Activated naive CD4-positive, alpha-beta T cell treated with anti-CD3 and anti-CD28 coated beads for 36 hours (primary cell): ENCODE measurements around the gene XRCC2. TPM values are rescaled to one million over a fixed set of nuclear protein-coding genes. Genes with fewer than 3 reads are reported as not detected.
"Not testable (repeated sequence)": the region's sequence is repeated elsewhere in the genome, so short reads cannot be mapped to it uniquely, and the experiment has no call there.

Source experiments
- CTCF ChIA-PET: fragments of 350-600 bp; sonication (Branson Sonifier 250); formaldehyde crosslinking; loops from one replicate; lab custom pipeline; 2021; ENCODE audit warnings: antibody characterized with exemption; lab: Charles Lee
- DNase-seq: peaks from one replicate; pipeline ENCODE4 v3.0.0-alpha.2; 2020
- H3K27ac Mint-ChIP-seq: one replicate; pipeline ENCODE4 v1.8.0; 2021; ENCODE audit warnings: mild to moderate bottlenecking, mixed read lengths
- H3K27me3 Mint-ChIP-seq: one replicate; pipeline ENCODE4 v1.8.0; 2021; ENCODE audit warnings: low read depth, mixed read lengths
- H3K36me3 Mint-ChIP-seq: one replicate; pipeline ENCODE4 v1.8.0; 2021; ENCODE audit warnings: low read depth, mixed read lengths
- H3K4me1 Mint-ChIP-seq: one replicate; pipeline ENCODE4 v1.8.0; 2021; ENCODE audit warnings: low read depth, mixed read lengths
- H3K4me3 Mint-ChIP-seq: one replicate; pipeline ENCODE4 v1.8.0; 2021; ENCODE audit warnings: mild to moderate bottlenecking, moderate library complexity, mixed read lengths
- H3K9me3 Mint-ChIP-seq: one replicate; pipeline ENCODE4 v1.8.0; 2021; ENCODE audit warnings: mixed read lengths
- intact Hi-C: fragments of 100-400 bp; cut with micrococcal nuclease; formaldehyde crosslinking; loops from one replicate; pipeline ENCODE4 v1.15.1; 2023
- total RNA-seq, 2 experiments: library from RNA; stranded (reverse); gene quantifications; one replicate each; pipeline ENCODE4 v1.2.3, GENCODE V29; 2021

The XRCC2 gene
- total RNA-seq: 10 to 100 TPM; 10.3 to 10.8 TPM

GRCh38 chr7:152675759-152676636 is at the start of gene XRCC2:
XRCC2 (minus strand) TSS chr7:152676141; CDS start chr7:152676079, 62 bp downstream.
- Mint-ChIP-seq H3K4me3 (peak within 1 kb of the TSS; percentile 96), H3K27me3 (no peaks in the 10 kb centered on the region), H3K27ac (peak within 1 kb of the TSS; percentile 93), H3K4me1 (peaks cover 11% of the 10 kb centered on the region), H3K9me3 (no peaks in the 10 kb centered on the region), H3K36me3 (peaks cover 17% of the 10 kb centered on the region)
- CTCF ChIA-PET: no interaction called here
- peak; percentile 93 for DNase-seq
- intact Hi-C loops: loop anchor here (1.0 to 10.0 kb wide), 8 partner anchors 83 to 801 kb away; partner anchors contain the start of genes ACTR3B, GALNT11, KMT2C and PRKAG2

- H3K4me1 Mint-ChIP-seq: no peaks in the 10 kb centered on the region
- no peaks in the 10 kb centered on the region for H3K36me3 Mint-ChIP-seq
- CTCF ChIA-PET: no interaction called here
- DNase-seq: no peak
- no peak overlapping the region for H3K4me3 Mint-ChIP-seq
- peaks cover 2% of the 10 kb centered on the region for H3K27me3 Mint-ChIP-seq
- no peak overlapping the region for H3K27ac Mint-ChIP-seq
- intact Hi-C loops: no loop called here
- no peaks in the 10 kb centered on the region for H3K9me3 Mint-ChIP-seq
Observed at GRCh38 chr7:152723364-152723763, 47.4 kb upstream of the XRCC2 start.

GRCh38 chr7:152712412-152713042 is 36.6 kb upstream of the XRCC2 start:
- H3K36me3 Mint-ChIP-seq, H3K4me3 Mint-ChIP-seq, CTCF ChIA-PET, intact Hi-C loops, H3K27ac Mint-ChIP-seq, H3K27me3 Mint-ChIP-seq, H3K4me1 Mint-ChIP-seq, DNase-seq, H3K9me3 Mint-ChIP-seq: not testable (repeated sequence)

- H3K27ac Mint-ChIP-seq: no peak overlapping the region
Observed at GRCh38 chr7:152711444-152711944, 35.6 kb upstream of the XRCC2 start.

GRCh38 chr7:152710153-152710442 is 34.2 kb upstream of the XRCC2 start:
- H3K9me3 Mint-ChIP-seq: peaks cover 5% of the 10 kb centered on the region
- no peaks in the 10 kb centered on the region for H3K27me3 Mint-ChIP-seq
- intact Hi-C loops: no loop called here
- H3K27ac Mint-ChIP-seq: no peak overlapping the region
- H3K4me3 Mint-ChIP-seq: no peak overlapping the region
- no peaks in the 10 kb centered on the region for H3K4me1 Mint-ChIP-seq
- no peaks in the 10 kb centered on the region for H3K36me3 Mint-ChIP-seq
- CTCF ChIA-PET: no interaction called here
- DNase-seq: no peak

More at GRCh38 chr7:152711444-152711944, 35.6 kb upstream of the XRCC2 start:
- Mint-ChIP-seq H3K4me3 (no peak overlapping the region), H3K9me3 (no peaks in the 10 kb centered on the region), H3K36me3 (no peaks in the 10 kb centered on the region), H3K27me3 (no peaks in the 10 kb centered on the region), H3K4me1 (no peaks in the 10 kb centered on the region)
- intact Hi-C loops: no loop called here
- CTCF ChIA-PET: no interaction called here
- no peak for DNase-seq

GRCh38 chr7:152709287-152710152 is 33.6 kb upstream of the XRCC2 start:
- intact Hi-C loops: loop anchor here (5.0 kb wide), 1 partner anchor 927 kb away; no protein-coding TSS in a partner anchor
- peaks cover 9% of the 10 kb centered on the region for H3K9me3 Mint-ChIP-seq
- no peaks in the 10 kb centered on the region for H3K27me3 Mint-ChIP-seq

GRCh38 chr7:152704796-152705384 is 28.9 kb upstream of the XRCC2 start:
- DNase-seq: no peak
- Mint-ChIP-seq H3K27ac (no peak overlapping the region), H3K4me1 (no peaks in the 10 kb centered on the region), H3K36me3 (peaks cover 6% of the 10 kb centered on the region), H3K4me3 (no peak overlapping the region), H3K9me3 (peaks cover 15% of the 10 kb centered on the region), H3K27me3 (no peaks in the 10 kb centered on the region)
- CTCF ChIA-PET: interaction anchor here (0.6 to 0.7 kb wide), 4 partner anchors 10 to 190 kb away, joined by 3 to 4 read pairs (median 4); no protein-coding TSS in a partner anchor
- intact Hi-C loops: loop anchor here (5.0 kb wide), 1 partner anchor 923 kb away; no protein-coding TSS in a partner anchor

More at GRCh38 chr7:152709287-152710152, 33.6 kb upstream of the XRCC2 start:
- no peak overlapping the region for H3K27ac Mint-ChIP-seq
- H3K4me3 Mint-ChIP-seq: no peak overlapping the region
- CTCF ChIA-PET: interaction anchor here (0.6 kb wide), 1 partner anchor 42 kb away, joined by 3 read pairs; no protein-coding TSS in a partner anchor
- peaks cover 3% of the 10 kb centered on the region for H3K36me3 Mint-ChIP-seq
- no peaks in the 10 kb centered on the region for H3K4me1 Mint-ChIP-seq
- DNase-seq: no peak

- intact Hi-C loops: no loop called here
- no peak for DNase-seq
- no peaks in the 10 kb centered on the region for H3K4me1 Mint-ChIP-seq
- peaks cover 2% of the 10 kb centered on the region for H3K9me3 Mint-ChIP-seq
- no peak overlapping the region for H3K27ac Mint-ChIP-seq
- no peak overlapping the region for H3K4me3 Mint-ChIP-seq
- CTCF ChIA-PET: no interaction called here
- H3K27me3 Mint-ChIP-seq: no peaks in the 10 kb centered on the region
- H3K36me3 Mint-ChIP-seq: peaks cover 1% of the 10 kb centered on the region
Observed at GRCh38 chr7:152699079-152699478, 23.1 kb upstream of the XRCC2 start.

GRCh38 chr7:152697268-152697974 is 21.5 kb upstream of the XRCC2 start:
- H3K4me3 Mint-ChIP-seq, H3K9me3 Mint-ChIP-seq, H3K27ac Mint-ChIP-seq, H3K36me3 Mint-ChIP-seq, intact Hi-C loops, H3K4me1 Mint-ChIP-seq, DNase-seq, H3K27me3 Mint-ChIP-seq: not testable (repeated sequence)
- CTCF ChIA-PET: interaction anchor here (0.7 kb wide), 1 partner anchor 53 kb away, joined by 3 read pairs; no protein-coding TSS in a partner anchor

GRCh38 chr7:152692196-152692595 is 16.3 kb upstream of the XRCC2 start:
- H3K9me3 Mint-ChIP-seq, H3K4me3 Mint-ChIP-seq, H3K36me3 Mint-ChIP-seq, H3K27me3 Mint-ChIP-seq, intact Hi-C loops, H3K27ac Mint-ChIP-seq, CTCF ChIA-PET, DNase-seq, H3K4me1 Mint-ChIP-seq: not testable (repeated sequence)

- intact Hi-C loops: no loop called here
- no peaks in the 10 kb centered on the region for H3K27me3 Mint-ChIP-seq
- no peak overlapping the region for H3K27ac Mint-ChIP-seq
- CTCF ChIA-PET: no interaction called here
- H3K4me1 Mint-ChIP-seq: no peaks in the 10 kb centered on the region
- H3K4me3 Mint-ChIP-seq: no peak overlapping the region
- no peaks in the 10 kb centered on the region for H3K36me3 Mint-ChIP-seq
- H3K9me3 Mint-ChIP-seq: no peaks in the 10 kb centered on the region
- no peak for DNase-seq
Observed at GRCh38 chr7:152683297-152683696, 7.4 kb upstream of the XRCC2 start.
